Stomach (tissue), 4 donors: ENCODE data around the gene GATA3.

Source experiments
- EP300 ChIP-seq: sonication (generic); formaldehyde crosslinking; IDR thresholded peaks from one replicate; pipeline ENCODE4 v1.6.1; 2017; ENCODE audit warnings: antibody characterized with exemption
- POLR2A ChIP-seq, 4 donors: fragments of 450-650 bp; IDR thresholded peaks; one replicate each; pipeline ENCODE4 v1.6.1; 2016; ENCODE audit warnings: antibody characterized with exemption in 4 of 4, control low read depth in 2 of 4, mild to moderate bottlenecking in 1 of 4, moderate library complexity in 1 of 4
- POLR2AphosphoS5 ChIP-seq, 3 donors: sonication (generic); formaldehyde crosslinking; IDR thresholded peaks; one replicate each; pipeline ENCODE4 v1.6.1; 2016; ENCODE audit warnings: antibody characterized with exemption in 3 of 3
- TF ChIP-seq, protein P1 (sequence below), 7 experiments: fragments of 450-650 bp in 4 of 7; fragments of 200-600 bp in 3 of 7; sonication (generic) in 3 of 7; IDR thresholded peaks; one replicate each; pipeline ENCODE4 v1.5.1; 2016 to 2019; ENCODE audit warnings: antibody characterized with exemption in 7 of 7, control low read depth in 2 of 7, mild to moderate bottlenecking in 1 of 7

DNA sequence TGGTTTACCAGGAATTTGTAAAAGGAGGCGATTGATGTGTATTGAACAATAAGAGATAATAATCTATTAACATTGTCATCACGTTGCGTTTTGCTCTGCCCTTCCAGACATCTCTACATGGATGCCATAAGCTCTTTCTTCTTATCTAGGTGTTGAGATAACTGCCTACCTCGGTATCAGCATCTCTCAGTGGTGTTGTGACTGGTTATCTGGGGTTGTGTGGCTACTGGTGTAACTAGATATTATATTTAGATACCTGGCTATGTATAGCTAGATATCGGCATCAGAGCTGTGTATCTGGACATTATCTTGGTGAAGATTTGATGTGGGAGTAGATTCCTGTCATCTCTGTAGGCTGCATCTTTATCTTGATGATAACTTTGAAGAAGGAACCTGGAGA lies 17.2 kb downstream of the GATA3 start:
- TF ChIP-seq, protein P1, sequence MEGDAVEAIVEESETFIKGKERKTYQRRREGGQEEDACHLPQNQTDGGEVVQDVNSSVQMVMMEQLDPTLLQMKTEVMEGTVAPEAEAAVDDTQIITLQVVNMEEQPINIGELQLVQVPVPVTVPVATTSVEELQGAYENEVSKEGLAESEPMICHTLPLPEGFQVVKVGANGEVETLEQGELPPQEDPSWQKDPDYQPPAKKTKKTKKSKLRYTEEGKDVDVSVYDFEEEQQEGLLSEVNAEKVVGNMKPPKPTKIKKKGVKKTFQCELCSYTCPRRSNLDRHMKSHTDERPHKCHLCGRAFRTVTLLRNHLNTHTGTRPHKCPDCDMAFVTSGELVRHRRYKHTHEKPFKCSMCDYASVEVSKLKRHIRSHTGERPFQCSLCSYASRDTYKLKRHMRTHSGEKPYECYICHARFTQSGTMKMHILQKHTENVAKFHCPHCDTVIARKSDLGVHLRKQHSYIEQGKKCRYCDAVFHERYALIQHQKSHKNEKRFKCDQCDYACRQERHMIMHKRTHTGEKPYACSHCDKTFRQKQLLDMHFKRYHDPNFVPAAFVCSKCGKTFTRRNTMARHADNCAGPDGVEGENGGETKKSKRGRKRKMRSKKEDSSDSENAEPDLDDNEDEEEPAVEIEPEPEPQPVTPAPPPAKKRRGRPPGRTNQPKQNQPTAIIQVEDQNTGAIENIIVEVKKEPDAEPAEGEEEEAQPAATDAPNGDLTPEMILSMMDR (IDR thresholded peaks at IDR 0.05): no peak
- TF ChIP-seq POLR2AphosphoS5 (IDR thresholded peaks at IDR 0.05) (no peak), POLR2A (IDR thresholded peaks at IDR 0.05) (no peak), EP300 (no peak)
